HCT116 (cell line): ENCODE measurements around the gene SMYD3. TPM values are rescaled to one million over a fixed set of nuclear protein-coding genes. Genes with fewer than 3 reads are reported as not detected.

Source experiments
- ATAC-seq: fragments of 200-7000 bp; cut with Tn5 transposase; 2 replicates; pipeline ENCODE4 v1.9.1; 2020; ENCODE audit warnings: mild to moderate bottlenecking, moderate library complexity
- BruUV-seq: library from RNA; stranded (reverse); fragments of 400-500 nt; replicated peaks from 2 replicates; lab custom pipeline; 2021; lab: Mats Ljungman, UMichigan
- CTCF ChIA-PET: fragments of 300-600 bp; sonication (Branson Sonifier 250); formaldehyde crosslinking; loops from one replicate; lab custom pipeline; 2021; ENCODE audit warnings: antibody characterized with exemption; lab: Charles Lee
- POLR2A ChIA-PET: fragments of 300-600, 350-600 bp; sonication (Branson Sonifier 250); formaldehyde crosslinking; loops from one replicate; lab custom pipeline; 2021; ENCODE audit warnings: antibody characterized with exemption; lab: Charles Lee
- RAD21 ChIA-PET, 2 experiments: fragments of 300-600 bp; sonication (Branson Sonifier 250); formaldehyde crosslinking; loops; one replicate each; lab custom pipeline; 2023; ENCODE audit warnings: low total read pairs in 2 of 2; ENCODE audit not compliant: uncharacterized antibody in 2 of 2, unreplicated experiment in 2 of 2, low non-redundant PET in 1 of 2; lab: Charles Lee
- DNase-seq: peaks from one replicate; pipeline ENCODE4 v3.0.0-alpha.2; 2010; ENCODE audit warnings: low read depth, low spot score
- H2AFZ ChIP-seq: fragments of 200-600 bp; shearing (Covaris generic), sonication (generic); 2 replicates; pipeline ENCODE4 v1.6.1; 2017; ENCODE audit warnings: low read depth, mixed run types, mixed read lengths, antibody characterized with exemption, low read length; ENCODE audit not compliant: poor library complexity, severe bottlenecking
- H3K27ac ChIP-seq: 2 replicates; pipeline ENCODE4 v1.5.1; 2012; ENCODE audit warnings: low read depth, low read length
- H3K27me3 ChIP-seq: fragments of 200-600 bp; sonication (generic); 2 replicates; pipeline ENCODE4 v1.6.1; 2016; ENCODE audit warnings: mixed run types, low read length, mixed read lengths; ENCODE audit not compliant: insufficient read depth
- H3K36me3 ChIP-seq, 2 experiments: fragments of 200-500 bp in 1 of 2; fragments of 200-600 bp in 1 of 2; sonication (Bioruptor generic) in 1 of 2; sonication (generic) in 1 of 2; 2 replicates each; pipeline versions ENCODE4 v1.5.1 to v1.6.1; 2014 to 2016; ENCODE audit warnings: low read length in 2 of 2, inconsistent platforms in 1 of 2, mixed read lengths in 1 of 2, mixed run types in 1 of 2; ENCODE audit not compliant: insufficient read depth in 2 of 2, control insufficient read depth in 1 of 2
- H3K4me1 ChIP-seq, 2 experiments: fragments of 200-600 bp in 1 of 2; sonication (generic) in 1 of 2; 2 replicates each; pipeline versions ENCODE4 v1.5.1 to v1.6.1; 2012 to 2017; ENCODE audit warnings: low read length in 2 of 2, inconsistent platforms in 1 of 2, mild to moderate bottlenecking in 1 of 2, mixed read lengths in 1 of 2, mixed run types in 1 of 2, moderate library complexity in 1 of 2; ENCODE audit not compliant: insufficient read depth in 2 of 2, control insufficient read depth in 1 of 2
- H3K4me2 ChIP-seq: fragments of 200-600 bp; sonication (generic); 2 replicates; pipeline ENCODE4 v1.6.1; 2017; ENCODE audit warnings: mixed run types, low read length, mixed read lengths
- H3K4me3 ChIP-seq, 2 experiments: fragments of 200-600 bp in 1 of 2; sonication (generic) in 1 of 2; replicated peaks in 1 of 2; 2 replicates each; pipeline ENCODE4 v1.5.1; 2011 to 2016; ENCODE audit warnings: low read length in 2 of 2, control low read depth in 1 of 2, low read depth in 1 of 2, mild to moderate bottlenecking in 1 of 2, mixed read lengths in 1 of 2, mixed run types in 1 of 2
- H3K79me2 ChIP-seq: fragments of 200-600 bp; sonication (generic); 2 replicates; pipeline ENCODE4 v1.6.1; 2017; ENCODE audit warnings: mild to moderate bottlenecking, mixed run types, low read length, moderate library complexity, mixed read lengths; ENCODE audit not compliant: insufficient read depth
- H3K9ac ChIP-seq: fragments of 200-600 bp; sonication (generic); 2 replicates; pipeline ENCODE4 v1.6.1; 2016; ENCODE audit warnings: low read length, mixed read lengths
- H3K9me2 ChIP-seq: fragments of 200-600 bp; sonication (generic), shearing (Covaris generic); 2 replicates; pipeline ENCODE4 v1.6.1; 2017; ENCODE audit warnings: mixed run types, mild to moderate bottlenecking, moderate library complexity; ENCODE audit not compliant: insufficient read depth
- H3K9me3 ChIP-seq, 2 experiments: fragments of 200-500 bp in 1 of 2; fragments of 200-600 bp in 1 of 2; sonication (Bioruptor generic) in 1 of 2; sonication (generic) in 1 of 2; 2 replicates each; pipeline ENCODE4 v1.6.1; 2014 to 2017; ENCODE audit warnings: low read length in 2 of 2, mixed read lengths in 2 of 2, inconsistent platforms in 1 of 2, low read depth in 1 of 2, mild to moderate bottlenecking in 1 of 2, mixed run types in 1 of 2, moderate library complexity in 1 of 2; ENCODE audit not compliant: control insufficient read depth in 1 of 2, insufficient read depth in 1 of 2
- H4K20me1 ChIP-seq: fragments of 200-600 bp; sonication (generic), shearing (Covaris generic); 2 replicates; pipeline ENCODE4 v1.6.1; 2017; ENCODE audit warnings: mixed run types, mild to moderate bottlenecking, moderate library complexity; ENCODE audit not compliant: insufficient read depth
- ATF3 ChIP-seq: IDR thresholded peaks from 2 replicates; pipeline ENCODE4 v1.6.1; 2012
- CBX3 ChIP-seq: IDR thresholded peaks from 2 replicates; pipeline ENCODE4 v1.6.1; 2012; ENCODE audit warnings: low read depth
- CTCF ChIP-seq, 3 experiments: fragments of 200-600 bp in 1 of 3; sonication (generic) in 1 of 3; IDR thresholded peaks in 2 of 3; conservative IDR thresholded peaks in 1 of 3; 2 replicates each; pipeline ENCODE4 v1.5.1; 2012 to 2017; ENCODE audit warnings: low read depth in 2 of 3, low read length in 2 of 3, antibody characterized with exemption in 1 of 3, borderline replicate concordance in 1 of 3, control low read depth in 1 of 3, mild to moderate bottlenecking in 1 of 3, mixed read lengths in 1 of 3, mixed run types in 1 of 3, moderate library complexity in 1 of 3; ENCODE audit not compliant: insufficient read depth in 1 of 3
- EGR1 ChIP-seq: IDR thresholded peaks from 2 replicates; pipeline ENCODE4 v1.6.1; 2012; ENCODE audit warnings: low read depth
- ELF1 ChIP-seq: IDR thresholded peaks from 2 replicates; pipeline ENCODE4 v1.6.1; 2012; ENCODE audit warnings: low read depth, borderline replicate concordance
- EZH2 ChIP-seq: fragments of 200-600 bp; sonication (generic); IDR thresholded peaks from 2 replicates; pipeline ENCODE4 v1.6.1; 2017; ENCODE audit warnings: antibody characterized with exemption, mixed run types
- EZH2phosphoT487 ChIP-seq: fragments of 200-600 bp; IDR thresholded peaks from 2 replicates; pipeline ENCODE4 v1.6.1; 2018; ENCODE audit warnings: antibody characterized with exemption, borderline replicate concordance
- FOSL1 ChIP-seq: IDR thresholded peaks from 2 replicates; pipeline ENCODE4 v1.6.1; 2012; ENCODE audit warnings: low read depth
- POLR2AphosphoS5 ChIP-seq: IDR thresholded peaks from 2 replicates; pipeline ENCODE4 v1.6.1; 2011; ENCODE audit warnings: mild to moderate bottlenecking, low read depth, low read length, moderate library complexity
- RAD21 ChIP-seq: IDR thresholded peaks from 2 replicates; pipeline ENCODE4 v1.6.1; 2012; ENCODE audit warnings: low read depth, mild to moderate bottlenecking
- SIN3A ChIP-seq: IDR thresholded peaks from 2 replicates; pipeline ENCODE4 v1.6.1; 2012; ENCODE audit warnings: low read depth
- SP1 ChIP-seq: IDR thresholded peaks from 2 replicates; pipeline ENCODE4 v1.6.1; 2012; ENCODE audit warnings: low read depth
- SRF ChIP-seq: IDR thresholded peaks from 2 replicates; pipeline ENCODE4 v1.6.1; 2012; ENCODE audit warnings: low read depth
- TCF7L2 ChIP-seq: IDR thresholded peaks from 2 replicates; pipeline ENCODE4 v1.7.0; 2011; ENCODE audit warnings: borderline replicate concordance, inconsistent platforms; ENCODE audit not compliant: insufficient read depth, insufficient read length; ENCODE audit errors: extremely low read depth
- ZFX ChIP-seq: fragments of 450-650 bp; IDR thresholded peaks from 2 replicates; pipeline ENCODE4 v1.6.1; 2017
- intact Hi-C: fragments of 100-400 bp; cut with micrococcal nuclease; formaldehyde crosslinking; loops from 2 replicates; pipeline ENCODE4 v1.10.0; 2022
- total RNA-seq: library from RNA; stranded (reverse); gene quantifications from one replicate; pipeline ENCODE4 v1.2.1, GENCODE V29; 2021; ENCODE audit not compliant: unreplicated experiment

SMYD3 gene
- total RNA-seq, 1 experiment from 2014 or later, result 33.6 TPM

- no peak overlapping the region for H3K27ac ChIP-seq
- no peak for ATAC-seq
- intact Hi-C loops, result no loop called here
Measured at GRCh38 chr1:246292571-246292970, 214.5 kb downstream of the SMYD3 start.

GRCh38 chr1:246291127-246291526 lies 216.0 kb downstream of the SMYD3 start:
- ATAC-seq (no peak), DNase-seq (no peak)
- no peaks in the 10 kb centered on the region for H3K36me3 ChIP-seq
- H3K9ac ChIP-seq, result no peak overlapping the region
- CTCF ChIA-PET, result no interaction called here
- RAD21 ChIA-PET, result no interaction called here
- no peaks in the 10 kb centered on the region for H3K4me1 ChIP-seq
- H3K9me2 ChIP-seq, result no peaks in the 10 kb centered on the region
- no TSS peak for BruUV-seq
- H3K9me3 ChIP-seq, result no peaks in the 10 kb centered on the region
- H3K4me3 ChIP-seq, result no peak overlapping the region
- no peaks in the 10 kb centered on the region for H3K79me2 ChIP-seq
- no peaks in the 10 kb centered on the region for H4K20me1 ChIP-seq
- intact Hi-C loops, result no loop called here
- TF ChIP-seq SRF, result no peak
- TF ChIP-seq POLR2AphosphoS5, result no peak
- TF ChIP-seq CBX3, result no peak
- no peak for TF ChIP-seq ELF1
- TF ChIP-seq CTCF (IDR thresholded peaks at IDR 0.05 in 2 of 3, conservative IDR thresholded peaks at IDR 0.05 in 1 of 3; ENCODE audit: borderline replicate concordance in 1 of 3, insufficient read depth in 1 of 3, low read depth in 2 of 3, low read length in 2 of 3), result no peak
- TF ChIP-seq SP1, result no peak
- TF ChIP-seq EZH2phosphoT487, result no peak
- no peak for TF ChIP-seq FOSL1
- no peak for TF ChIP-seq EZH2
- H3K27ac ChIP-seq, result no peak overlapping the region
- POLR2A ChIA-PET, result no interaction called here
- no peak overlapping the region for H3K4me2 ChIP-seq
- H2AFZ ChIP-seq, result no peak overlapping the region
- no peaks in the 10 kb centered on the region for H3K27me3 ChIP-seq

More at GRCh38 chr1:246292571-246292970, 214.5 kb downstream of the SMYD3 start:
- H3K4me1 ChIP-seq, result peaks cover 0 to 6% of the 10 kb centered on the region in 2 experiments; a peak in 1 of 4 replicates
- H3K79me2 ChIP-seq, result no peaks in the 10 kb centered on the region
- H3K4me2 ChIP-seq, result no peak overlapping the region
- H3K9ac ChIP-seq, result no peak overlapping the region
- no peaks in the 10 kb centered on the region for H3K36me3 ChIP-seq
- ChIA-PET CTCF (no interaction called here), RAD21 (no interaction called here), POLR2A (no interaction called here)
- H3K9me2 ChIP-seq, result no peaks in the 10 kb centered on the region
- no peak overlapping the region for H2AFZ ChIP-seq
- no peak for TF ChIP-seq POLR2AphosphoS5
- no peak for TF ChIP-seq EGR1
- no peak for TF ChIP-seq ZFX
- no peak for TF ChIP-seq TCF7L2
- no peak for TF ChIP-seq CBX3
- TF ChIP-seq RAD21, result no peak
- no peak for TF ChIP-seq SIN3A
- no peak for TF ChIP-seq ATF3
- TF ChIP-seq ELF1, result no peak
- no peaks in the 10 kb centered on the region for H4K20me1 ChIP-seq
- no peak overlapping the region for H3K4me3 ChIP-seq
- BruUV-seq, result no TSS peak
- no peak for DNase-seq
- no peaks in the 10 kb centered on the region for H3K9me3 ChIP-seq
- no peaks in the 10 kb centered on the region for H3K27me3 ChIP-seq
